Stimulated activated CD8-positive, alpha-beta memory T cell treated with anti-CD3 and anti-CD28 coated beads, Interleukin-7, amount 100 ng/mL, for 48 hours (primary cell): ENCODE data around the gene STK26.
"Not testable (repeated sequence)": the region's sequence is repeated elsewhere in the genome, so short reads cannot be mapped to it uniquely, and the experiment has no call there.

Experiments
- DNase-seq, 2 donors: peaks; one replicate each; pipeline ENCODE4 v3.0.0-alpha.2; 2020; ENCODE audit warnings: low read depth in 1 of 2; ENCODE audit errors: extremely low read depth in 1 of 2

Gene STK26

DNA sequence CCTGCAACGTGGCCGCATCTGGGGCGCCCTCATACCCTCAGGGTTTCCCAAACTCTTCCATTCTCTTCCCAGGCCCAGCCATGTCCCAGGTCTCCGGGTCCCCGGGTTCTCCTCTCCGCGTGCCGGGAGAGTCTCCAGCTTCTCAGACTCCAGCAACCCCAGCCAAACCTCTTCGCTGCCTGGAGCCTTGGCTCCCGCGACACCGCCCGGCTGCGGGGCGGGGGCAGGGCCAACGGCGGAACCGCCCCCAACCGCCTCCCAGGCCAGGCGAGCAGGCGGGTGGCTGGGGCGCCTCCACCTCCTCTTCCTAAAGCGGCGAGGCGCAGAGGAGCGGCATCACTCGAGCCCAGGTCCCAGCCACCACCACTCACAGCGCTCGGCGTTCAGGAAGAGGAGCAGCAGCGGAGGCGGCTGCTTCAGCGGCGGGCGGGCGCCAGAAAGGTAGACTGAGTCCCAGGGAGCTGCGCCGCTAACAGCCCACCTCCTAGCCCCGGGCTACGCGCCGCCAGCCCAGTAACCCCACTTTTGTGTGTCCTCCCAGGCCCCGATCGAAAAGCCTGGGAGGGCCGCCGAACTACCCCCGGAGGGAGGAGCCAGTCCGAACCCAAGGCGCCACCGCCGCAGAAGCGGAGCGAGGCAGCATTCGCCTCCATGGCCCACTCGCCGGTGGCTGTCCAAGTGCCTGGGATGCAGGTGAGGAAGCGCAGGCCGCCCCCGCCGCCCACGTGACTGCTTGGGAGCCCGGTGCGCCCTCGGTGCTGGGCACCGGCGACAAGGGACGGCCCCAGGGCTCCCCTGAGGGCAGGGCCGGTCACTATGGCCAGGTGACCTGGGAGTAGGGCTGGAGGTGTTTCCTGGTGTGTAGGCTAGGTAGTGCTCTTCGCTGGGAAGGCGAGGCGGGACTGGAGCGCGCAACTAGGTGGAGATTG, at the start of gene STK26:
STK26 (plus strand) TSS at position 336 of the 929 bp plus-strand sequence; CDS start at position 652, 316 bp downstream.
- DNase-seq: peak; percentile 56 to 67

DNA sequence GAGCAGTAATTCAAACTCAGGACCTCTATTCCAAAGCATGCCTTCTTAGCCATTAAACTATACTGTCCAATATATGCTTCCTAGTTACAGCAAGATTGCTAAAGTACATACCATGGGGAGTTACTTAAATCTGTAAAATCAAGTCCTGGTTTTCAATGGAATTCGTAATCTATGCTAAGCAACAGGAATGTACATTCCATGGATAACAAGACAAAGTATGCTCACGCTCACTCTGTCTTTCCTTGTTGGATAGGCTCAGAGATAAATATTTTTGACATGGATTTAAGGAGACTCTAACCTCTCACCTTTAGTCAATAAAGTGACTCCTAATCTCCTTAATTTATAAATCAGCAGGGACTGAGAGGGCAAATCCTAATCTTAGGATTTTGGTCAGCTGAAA, 47.3 kb upstream of the STK26 start:
- DNase-seq: no peak

DNA sequence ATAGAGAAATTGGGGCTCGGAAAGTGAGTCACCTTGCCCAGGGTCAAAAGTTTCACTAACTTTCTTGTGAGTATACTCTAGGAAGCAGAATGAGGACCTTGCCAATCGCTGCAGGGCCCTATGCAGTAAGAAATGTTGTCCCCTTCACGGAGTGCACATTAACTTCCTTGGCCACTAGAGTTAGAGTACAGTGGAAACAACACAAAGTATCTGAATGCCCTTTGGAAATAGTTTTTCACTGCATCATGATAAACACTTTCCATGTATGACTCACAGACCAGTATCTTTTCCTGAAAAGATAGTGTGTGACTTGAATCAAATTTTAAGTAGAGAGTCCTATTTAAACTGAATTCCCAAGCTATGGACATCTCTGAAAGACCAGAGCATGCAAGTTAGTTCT, 45.5 kb upstream of the STK26 start:
- no peak for DNase-seq

DNA sequence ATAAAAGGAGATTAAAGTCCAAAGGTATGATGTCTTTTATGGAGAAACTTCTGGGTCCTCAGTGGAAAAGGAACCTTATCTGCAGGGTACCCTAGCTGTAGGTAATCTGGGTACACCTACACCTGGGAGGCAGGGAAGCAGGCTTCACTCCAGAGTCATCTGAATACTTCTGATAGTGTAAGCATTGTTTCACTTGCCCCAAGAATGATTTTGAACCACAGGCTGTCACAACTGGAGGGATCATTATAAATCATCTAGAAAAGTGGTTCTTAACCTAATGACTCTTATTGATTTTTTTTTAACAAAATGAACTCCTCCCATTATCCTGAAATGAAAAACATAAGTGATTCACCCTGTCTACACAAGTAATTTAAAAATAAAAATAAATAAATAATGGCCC, 44.0 kb upstream of the STK26 start:
- DNase-seq: no peak

DNA sequence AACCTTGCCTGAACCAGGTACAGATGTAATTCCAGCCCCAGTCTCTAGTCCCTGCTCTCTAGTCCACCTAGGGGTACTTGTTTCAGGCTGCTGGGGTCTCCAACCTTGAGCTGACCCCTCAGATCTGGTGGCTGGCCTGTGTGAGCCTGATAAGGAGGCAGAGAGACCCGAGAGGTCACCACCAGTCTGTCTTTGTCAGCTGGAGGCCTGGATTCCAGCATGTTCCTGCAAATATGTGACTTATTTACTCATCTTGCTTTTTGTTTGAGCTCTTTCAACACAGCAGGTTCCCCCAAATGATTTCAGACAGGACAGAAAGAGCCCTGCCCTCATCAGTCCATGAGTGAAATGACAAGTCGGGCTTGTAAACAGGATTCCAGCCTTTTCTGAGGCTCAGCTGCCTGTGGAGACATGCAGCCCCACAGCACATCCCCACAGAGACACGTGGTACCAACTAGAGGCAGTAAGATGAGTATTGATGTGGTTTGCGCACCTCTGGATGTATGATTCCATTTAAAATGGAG, 37.5 kb upstream of the STK26 start:
- DNase-seq: no peak

DNA sequence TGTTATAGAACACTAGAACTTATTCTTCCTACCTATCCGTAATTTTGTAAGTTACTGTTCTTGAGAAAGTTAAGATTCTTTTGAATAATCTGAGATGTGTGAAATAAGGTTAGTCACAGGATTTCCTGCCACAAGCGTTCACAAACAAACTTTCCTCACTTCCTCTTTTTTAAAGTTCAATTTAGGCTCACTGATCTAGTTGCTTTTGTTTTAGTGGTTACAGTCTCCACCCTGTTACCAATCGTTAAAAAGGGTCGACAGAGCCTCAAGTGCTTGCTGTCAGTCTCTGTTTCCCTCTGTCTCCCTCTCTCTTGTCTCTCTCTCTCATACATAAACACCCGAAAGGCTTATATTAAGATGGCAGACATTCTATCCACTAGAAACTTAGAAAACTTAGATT, 35.9 kb upstream of the STK26 start:
- DNase-seq: no peak

DNA sequence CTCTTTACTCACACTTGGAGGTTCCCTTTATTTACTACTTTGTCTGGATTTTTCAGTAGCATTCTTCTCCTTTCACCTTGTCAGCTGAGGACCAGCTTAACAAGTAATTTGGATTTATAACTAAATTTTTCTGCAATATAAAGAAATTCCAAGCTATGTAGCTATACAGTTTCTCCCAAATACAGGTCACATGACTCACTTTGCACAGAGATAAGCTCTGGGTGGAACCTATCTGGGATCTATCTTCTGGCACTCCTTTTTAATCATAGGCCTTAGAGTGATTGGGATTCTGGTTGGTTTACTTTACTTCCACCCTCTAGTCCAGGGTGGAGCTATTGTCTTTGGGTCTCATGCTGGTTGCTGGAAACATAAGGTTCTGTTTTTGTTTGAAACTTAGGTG, 34.9 kb upstream of the STK26 start:
- DNase-seq: no peak

DNA sequence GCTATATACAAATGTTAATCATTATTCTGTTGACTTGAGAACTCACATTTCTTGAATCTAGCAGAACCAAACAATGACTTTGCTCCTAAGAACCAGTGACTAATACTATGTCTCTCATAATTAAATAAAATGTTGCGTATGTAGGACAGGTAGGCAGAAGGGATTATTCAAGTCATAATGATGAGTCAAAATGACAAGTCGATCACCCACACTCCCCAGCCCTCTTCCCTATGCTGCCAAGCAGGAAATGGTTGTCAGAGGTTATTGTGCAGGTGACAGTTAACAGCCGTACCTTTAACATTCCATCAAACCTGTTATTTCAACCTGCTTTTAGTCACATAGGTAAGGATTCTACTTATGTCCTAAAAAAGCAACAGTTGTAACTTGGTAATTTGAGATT, 22.0 kb upstream of the STK26 start:
- no peak for DNase-seq

DNA sequence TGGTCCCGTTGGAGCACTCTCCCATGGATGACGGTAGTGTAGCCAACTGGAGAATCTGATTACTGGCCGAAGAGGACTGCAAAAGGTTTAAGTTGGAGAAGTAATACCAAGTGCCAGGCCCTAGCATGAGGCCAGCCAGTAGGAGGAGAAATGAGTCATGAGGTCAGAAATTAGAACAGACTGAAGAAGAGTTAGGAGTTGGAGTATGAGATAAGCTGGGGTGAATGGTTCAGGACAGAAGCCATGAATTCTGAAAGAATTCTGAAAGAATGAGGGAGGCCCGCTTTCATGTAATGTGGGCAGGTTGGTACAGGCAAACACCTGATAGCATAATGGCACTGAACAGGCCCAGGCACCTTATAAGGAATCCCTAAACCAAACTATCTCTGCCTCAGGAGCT, 18.4 kb upstream of the STK26 start:
- no peak for DNase-seq

DNA sequence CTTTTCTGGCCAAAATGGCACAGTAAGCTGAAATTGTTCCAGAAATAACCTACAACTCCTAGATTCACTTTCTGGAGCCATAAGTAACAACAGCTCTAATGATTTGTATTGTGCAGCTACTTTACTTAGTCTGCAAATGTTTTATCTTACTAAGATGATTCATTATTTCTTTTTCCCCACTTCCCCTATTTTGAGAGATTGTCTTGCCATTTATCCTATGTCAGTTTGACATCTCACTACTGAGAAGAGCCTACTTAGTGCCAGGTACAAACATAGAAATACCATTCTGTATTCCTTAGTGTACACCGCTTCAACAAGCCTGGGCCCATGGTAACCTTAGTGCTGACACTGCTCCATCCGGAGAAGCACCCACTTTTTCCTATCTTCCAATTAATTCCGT, 13.8 kb upstream of the STK26 start:
- DNase-seq: no peak

DNA sequence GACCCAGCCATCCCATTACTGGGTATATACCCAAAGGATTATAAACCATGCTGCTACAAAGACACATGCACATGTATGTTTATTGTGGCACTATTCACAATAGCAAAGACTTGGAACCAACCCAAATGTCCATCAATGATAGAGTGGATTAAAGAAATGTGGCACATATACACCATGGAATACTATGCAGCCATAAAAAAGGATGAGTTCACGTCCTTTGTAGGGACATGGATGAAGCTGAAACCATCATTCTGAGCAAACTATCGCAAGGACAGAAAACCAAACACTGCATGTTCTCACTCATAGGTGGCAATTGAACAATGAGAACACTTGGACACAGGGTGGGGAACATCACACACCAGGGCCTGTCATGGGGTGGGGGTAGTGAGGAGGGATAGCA, 12.9 kb upstream of the STK26 start:
- not testable (repeated sequence) for DNase-seq

DNA sequence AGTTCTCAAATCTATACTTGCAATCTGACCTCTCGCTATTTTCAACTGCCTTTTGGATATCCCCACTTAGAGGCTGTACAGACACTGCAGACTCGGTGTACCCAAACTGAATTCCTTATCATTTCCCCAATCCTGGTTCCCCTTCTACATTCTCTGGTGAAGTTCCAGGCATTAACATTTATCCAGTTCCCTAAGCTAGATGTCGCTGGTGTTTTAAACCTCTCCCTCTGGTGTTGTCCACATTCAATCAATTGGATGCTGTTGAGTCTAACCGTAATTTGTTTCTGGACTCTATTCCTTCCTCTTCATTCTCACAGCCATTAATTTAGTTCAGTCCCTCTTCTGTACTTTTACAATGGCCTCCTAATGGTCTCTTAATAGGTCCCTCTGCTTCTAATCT, 7.2 kb upstream of the STK26 start:
- DNase-seq: no peak

DNA sequence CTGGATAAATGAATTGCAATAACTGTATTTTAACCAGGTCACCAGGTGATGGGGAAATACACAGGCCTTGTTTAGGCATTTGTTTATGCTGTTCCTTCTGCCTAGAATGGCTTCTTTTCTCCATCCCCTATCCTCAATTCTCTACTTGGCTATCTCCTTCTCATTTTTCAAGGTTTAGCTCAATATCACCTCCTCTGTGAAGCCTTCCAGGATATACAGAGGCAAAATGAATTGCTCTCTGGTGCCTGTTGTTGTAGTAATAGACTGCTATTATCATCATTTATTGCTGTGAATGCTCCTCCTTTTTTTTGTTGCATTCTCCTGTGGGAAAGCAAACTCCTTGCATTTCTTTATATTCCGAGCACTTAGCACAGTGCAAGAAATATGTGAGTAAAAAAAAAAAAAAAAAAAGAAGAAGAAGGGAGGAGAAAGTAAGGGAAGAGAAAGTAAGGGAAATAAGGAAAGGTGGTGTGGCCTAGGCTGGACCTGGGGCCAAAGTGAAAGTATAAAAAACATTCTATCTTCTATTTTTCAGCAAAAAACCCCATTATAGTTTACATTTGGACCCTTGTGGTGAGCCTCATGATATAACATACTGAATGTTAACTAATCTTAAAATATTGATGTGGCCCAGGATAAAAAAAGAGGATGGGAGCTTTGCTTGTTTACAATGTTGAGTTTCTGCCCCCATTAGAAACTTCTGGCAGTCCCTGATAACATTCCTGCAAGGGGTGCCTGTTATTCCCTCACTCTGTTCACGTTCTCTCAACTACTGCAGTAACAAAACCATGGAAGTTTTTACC, 6.3 kb upstream of the STK26 start:
- DNase-seq: no peak

DNA sequence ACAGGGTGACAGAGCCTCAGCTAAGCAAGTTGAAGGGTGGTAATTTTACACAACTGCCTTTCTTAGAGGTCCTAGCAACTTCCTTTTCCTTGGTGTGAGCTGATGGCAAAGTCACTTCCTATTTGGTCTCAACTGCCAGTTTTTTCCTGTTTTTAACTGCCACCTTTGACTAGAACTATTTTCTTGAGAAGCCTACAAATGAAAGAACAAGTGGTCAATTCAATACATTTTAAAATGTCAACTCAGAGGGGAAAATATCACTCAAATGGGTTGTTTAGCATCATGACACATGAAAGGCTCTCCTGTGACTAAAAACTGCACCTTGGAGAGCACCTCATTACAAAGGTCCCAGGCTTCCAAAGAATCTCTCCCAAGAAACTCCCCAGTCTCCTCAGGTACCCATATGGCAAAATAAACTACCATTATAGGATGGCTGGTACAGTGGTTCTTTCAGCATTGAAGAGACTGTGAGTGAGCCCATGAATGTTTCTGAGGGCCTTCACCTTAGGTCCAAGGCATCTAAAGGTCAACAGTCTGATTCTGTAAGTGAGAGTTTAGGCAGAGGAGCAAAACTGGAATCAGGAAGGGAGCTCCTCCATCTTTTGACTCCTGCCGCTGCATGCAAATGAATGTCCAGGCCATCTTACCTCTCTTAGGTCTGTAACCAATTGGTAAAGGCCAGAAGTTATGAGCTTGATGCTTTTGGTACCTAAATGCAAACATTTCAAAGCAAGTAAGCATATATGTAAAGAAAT, 5.5 kb upstream of the STK26 start:
- no peak for DNase-seq

DNA sequence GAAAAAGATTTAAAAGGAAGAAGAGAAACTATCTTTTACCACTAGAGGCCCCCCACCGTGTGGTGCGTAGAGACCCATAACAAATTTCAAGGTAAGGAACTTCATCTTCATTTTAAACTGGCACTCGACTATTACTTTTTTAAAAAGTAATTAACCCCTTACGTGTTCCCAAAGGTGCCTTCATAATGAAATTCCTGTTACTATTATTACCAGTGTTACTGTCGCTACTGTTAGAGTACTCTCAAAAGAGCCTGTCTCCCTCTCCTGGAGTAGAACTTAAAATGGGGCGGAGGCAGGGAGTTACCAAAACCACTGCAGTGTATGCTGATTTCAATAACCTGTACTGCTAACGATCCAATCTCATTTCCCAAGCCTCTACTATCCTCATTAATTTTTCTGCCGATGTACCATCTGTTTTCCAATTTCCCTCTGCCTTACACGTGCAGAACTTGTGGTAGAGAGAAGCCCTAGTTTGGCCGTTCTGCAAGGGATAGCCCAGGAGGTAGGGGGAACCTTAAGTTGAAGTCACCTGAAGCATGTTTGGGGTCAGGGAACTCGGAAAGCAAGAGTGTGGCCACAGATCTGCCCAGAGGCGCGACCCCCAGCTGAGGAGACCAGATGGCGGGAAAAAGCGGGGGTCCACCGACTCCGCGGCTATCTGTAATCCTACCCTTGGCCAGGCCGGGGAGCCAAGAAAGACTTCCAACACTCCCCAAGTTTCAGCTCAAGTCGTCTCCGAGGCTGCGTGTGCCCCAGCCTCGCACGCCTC, 720 bp upstream of the STK26 start:
- no peak for DNase-seq

DNA sequence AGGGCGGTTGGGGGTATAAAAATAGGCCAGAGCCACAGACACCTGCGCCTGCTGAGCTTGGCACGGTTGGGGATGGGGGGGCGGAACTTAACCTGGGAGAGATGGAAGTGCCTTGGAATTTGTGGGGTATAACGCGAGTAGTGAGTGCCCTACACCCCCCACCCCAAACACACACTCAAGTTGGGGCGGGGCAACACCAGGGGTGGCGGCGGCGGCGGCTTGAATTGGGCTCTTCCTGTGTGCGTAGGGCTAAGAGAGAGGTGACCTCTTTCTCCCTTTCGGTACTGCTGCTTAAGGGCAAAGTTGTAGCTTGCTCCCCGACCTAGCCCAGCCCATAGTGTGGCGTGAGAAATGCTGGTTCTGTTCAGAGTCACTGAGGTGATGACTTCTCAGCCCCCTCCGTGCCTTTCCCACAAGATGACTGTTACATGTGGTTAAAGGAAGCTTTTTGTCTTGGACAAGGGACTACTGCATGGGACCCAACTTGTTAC, 839 bp downstream of the STK26 start:
- peak; percentile 39 to 60 for DNase-seq

DNA sequence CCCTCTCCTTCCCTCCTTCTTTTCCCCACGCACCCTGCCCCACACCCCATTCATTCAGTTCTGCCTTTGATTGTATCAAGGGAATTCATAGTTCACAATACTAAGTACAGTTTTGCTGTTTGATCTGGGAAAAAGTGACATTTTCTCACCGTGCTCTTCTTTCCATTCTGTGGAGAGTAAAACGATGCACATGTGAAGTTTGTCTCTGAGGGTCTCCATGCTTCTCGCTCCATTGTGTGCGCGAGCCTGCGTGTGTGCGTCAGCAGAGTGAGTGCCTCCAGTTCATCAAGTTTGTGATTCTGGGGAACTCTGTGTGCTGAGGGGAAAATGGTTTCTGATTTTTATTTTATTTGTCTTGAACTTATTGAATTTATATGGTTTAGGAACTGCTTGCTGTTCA, 1.9 kb downstream of the STK26 start:
- no peak for DNase-seq

DNA sequence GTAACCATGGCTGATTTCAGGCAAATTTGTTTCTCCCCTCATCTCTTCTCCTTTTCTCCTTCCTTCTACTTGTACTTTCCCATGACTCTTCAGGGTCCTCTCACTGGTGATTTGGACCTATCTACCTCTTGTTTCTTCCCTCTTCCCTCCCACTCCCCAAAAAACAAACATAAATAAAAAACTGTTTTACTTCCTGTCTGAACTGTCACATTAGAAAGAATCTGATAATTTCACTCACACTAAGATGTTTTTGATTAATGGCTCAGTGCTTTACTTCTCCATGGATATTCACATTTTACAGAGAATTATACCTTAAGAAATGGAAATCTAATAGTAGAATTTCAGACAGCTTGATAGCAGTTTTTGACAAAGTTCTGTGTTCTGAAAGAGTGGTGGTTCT, 7.2 kb downstream of the STK26 start:
- no peak for DNase-seq

DNA sequence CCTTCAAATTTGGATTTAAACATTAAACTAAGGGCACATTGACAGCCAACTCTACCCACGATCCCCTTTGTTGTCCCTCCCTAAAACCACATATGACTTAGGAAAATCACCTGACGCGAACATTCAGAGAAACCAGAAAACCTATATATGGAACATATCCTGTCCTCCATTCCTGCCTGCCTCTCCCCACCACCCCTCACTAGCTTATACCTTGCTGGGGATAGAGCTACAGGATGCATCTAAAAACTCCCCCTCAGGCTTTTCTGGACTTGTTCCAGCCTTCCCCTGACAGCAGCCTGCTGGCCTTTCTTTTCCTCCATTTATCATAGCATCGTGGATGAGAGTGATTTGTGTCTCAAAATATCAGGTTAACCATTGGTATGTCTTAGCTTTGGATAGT, 8.8 kb downstream of the STK26 start:
- no peak for DNase-seq

DNA sequence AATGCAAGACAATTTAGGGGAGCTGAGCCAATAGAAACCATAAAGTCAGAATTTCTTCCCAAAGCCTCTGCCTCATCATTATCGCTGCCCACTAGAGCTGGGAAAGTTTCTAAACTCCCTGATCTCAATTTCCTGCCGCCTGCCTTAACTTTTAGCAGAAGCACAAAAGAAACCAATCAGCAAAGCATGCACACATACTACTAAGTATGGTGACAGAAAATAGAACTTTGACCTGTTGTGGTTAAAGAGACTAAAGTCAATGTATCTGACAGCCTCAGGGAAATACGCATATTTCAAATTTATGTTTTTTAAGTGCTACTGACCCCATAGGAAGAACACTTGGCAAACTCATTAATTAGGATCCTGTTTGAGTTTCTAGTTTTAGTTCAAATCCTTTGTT, 10.1 kb downstream of the STK26 start:
- no peak for DNase-seq
